Stimulated activated memory B cell treated with anti-CD40 and anti-IgM and Interleukin-4, amounts not matched to agents 10 μg/mL and 1 μg/mL and 100 μg/mL, for 72 hours (primary cell): Measurements from ENCODE around the gene LRRN3.
A peak's percentile ranks its signal among the peaks of the same experiment; 100 is the strongest.

Source experiments
- ATAC-seq: fragments of 150-1000 bp; cut with Tn5 transposase; 2 replicates; pipeline ENCODE4 v1.10.0; 2021
- H3K27ac Mint-ChIP-seq: one replicate; pipeline ENCODE4 v1.8.0; 2022; ENCODE audit warnings: mild to moderate bottlenecking, mixed read lengths
- H3K27me3 Mint-ChIP-seq: one replicate; pipeline ENCODE4 v1.8.0; 2022; ENCODE audit warnings: mixed read lengths
- H3K36me3 Mint-ChIP-seq: one replicate; pipeline ENCODE4 v1.8.0; 2022; ENCODE audit warnings: mixed read lengths
- H3K4me1 Mint-ChIP-seq: one replicate; pipeline ENCODE4 v1.8.0; 2022; ENCODE audit warnings: mixed read lengths
- H3K4me3 Mint-ChIP-seq: one replicate; pipeline ENCODE4 v1.8.0; 2022; ENCODE audit warnings: mild to moderate bottlenecking, moderate library complexity, mixed read lengths
- H3K9me3 Mint-ChIP-seq: one replicate; pipeline ENCODE4 v1.8.0; 2022; ENCODE audit warnings: mixed read lengths

LRRN3 gene

DNA sequence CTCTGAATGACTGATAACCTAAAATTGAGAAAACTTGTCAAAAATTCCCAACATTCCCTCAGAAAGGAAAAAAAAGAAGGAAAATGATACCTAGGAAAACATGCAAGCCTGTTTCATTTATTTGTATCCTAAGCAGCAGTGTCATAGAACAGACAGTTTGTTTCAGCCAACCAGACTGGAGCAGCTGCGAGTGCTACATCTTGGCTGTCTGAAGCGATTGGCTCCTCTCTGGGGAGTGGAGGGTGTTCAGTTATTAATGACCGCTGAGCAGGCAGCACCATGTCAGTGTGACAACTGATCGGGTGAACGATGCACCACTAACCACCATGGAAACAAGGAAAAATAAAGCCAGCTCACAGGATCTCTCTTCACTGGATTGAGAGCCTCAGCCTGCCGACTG is at the start of gene LRRN3:
Gene LRRN3, plus strand, starts transcription at position 282 of the 400 bp plus-strand sequence. CDS start 31,646 bp downstream, outside the sequence.
- peaks cover 21% of the 10 kb centered on the region for H3K4me1 Mint-ChIP-seq
- H3K27me3 Mint-ChIP-seq = no peaks in the 10 kb centered on the region
- H3K4me3 Mint-ChIP-seq = no peak within 1 kb of the TSS
- peak within 1 kb of the TSS; percentile 34 for H3K27ac Mint-ChIP-seq
- no peaks in the 10 kb centered on the region for H3K36me3 Mint-ChIP-seq
- no peaks in the 10 kb centered on the region for H3K9me3 Mint-ChIP-seq
- no peak for ATAC-seq

DNA sequence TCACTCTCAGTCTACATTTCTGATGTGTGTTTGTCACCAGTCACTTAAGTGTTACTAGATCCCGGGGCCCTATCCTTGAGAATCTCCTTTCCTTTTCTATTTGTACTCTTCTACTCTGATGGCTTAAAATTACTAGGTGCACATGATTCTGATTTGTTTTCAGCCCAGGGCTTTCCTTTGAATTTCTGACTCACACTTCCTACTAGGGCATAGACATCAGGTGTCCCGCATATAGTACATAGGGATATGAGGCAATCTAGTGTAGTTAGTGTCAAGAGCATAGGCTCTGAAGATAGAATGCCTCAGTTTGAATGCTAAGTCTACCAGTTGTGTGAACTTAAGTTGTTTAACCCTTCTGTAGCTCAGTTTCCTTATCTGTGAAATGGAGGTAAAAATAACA is 49.4 kb upstream of the LRRN3 start:
- peak overlapping the region; percentile 26 for H3K27ac Mint-ChIP-seq
- H3K9me3 Mint-ChIP-seq = no peaks in the 10 kb centered on the region
- H3K4me1 Mint-ChIP-seq = peaks cover 7% of the 10 kb centered on the region
- no peaks in the 10 kb centered on the region for H3K36me3 Mint-ChIP-seq
- H3K27me3 Mint-ChIP-seq = no peaks in the 10 kb centered on the region
- no peak for ATAC-seq
- H3K4me3 Mint-ChIP-seq = no peak overlapping the region

DNA sequence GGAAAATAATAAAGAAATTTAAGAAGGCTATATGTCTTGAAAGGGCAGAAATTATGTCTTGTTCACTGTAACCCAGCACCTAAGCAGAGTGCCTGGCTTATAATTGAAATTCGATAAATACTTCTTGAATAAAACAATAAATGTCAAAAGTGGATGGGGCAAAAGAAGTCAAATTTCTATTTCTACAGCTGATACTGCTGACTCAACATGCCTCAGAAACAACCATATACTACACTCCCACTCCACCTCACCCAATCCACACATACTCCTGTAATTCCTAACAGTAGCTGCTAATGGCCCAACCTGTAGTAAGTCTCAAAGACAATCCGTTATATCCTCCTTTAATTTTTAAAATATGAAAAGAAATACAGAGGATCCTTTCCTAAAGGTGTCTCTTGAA is 48.1 kb upstream of the LRRN3 start:
- H3K9me3 Mint-ChIP-seq = no peaks in the 10 kb centered on the region
- H3K27ac Mint-ChIP-seq = no peak overlapping the region
- no peaks in the 10 kb centered on the region for H3K36me3 Mint-ChIP-seq
- ATAC-seq = no peak
- H3K27me3 Mint-ChIP-seq = no peaks in the 10 kb centered on the region
- peaks cover 7% of the 10 kb centered on the region for H3K4me1 Mint-ChIP-seq
- no peak overlapping the region for H3K4me3 Mint-ChIP-seq

DNA sequence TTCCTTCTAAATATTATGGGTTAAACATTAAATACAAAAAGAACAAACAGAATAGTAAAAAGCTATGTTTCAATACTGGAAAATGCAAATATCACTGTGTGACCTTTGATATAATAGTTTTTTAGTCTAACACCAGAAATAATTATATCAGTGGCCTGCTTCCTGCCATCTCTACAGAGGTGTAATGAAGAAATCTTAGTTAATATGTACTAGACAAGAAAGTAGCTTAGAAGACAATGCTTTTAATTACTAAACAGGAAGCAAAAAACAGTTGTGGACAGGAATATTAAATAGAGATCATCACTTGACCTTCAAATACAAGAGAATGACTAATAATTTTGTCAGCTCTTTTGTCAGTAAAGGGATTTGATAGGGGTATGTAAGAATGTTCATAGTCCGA is 47.4 kb upstream of the LRRN3 start:
- H3K27me3 Mint-ChIP-seq = no peaks in the 10 kb centered on the region
- H3K27ac Mint-ChIP-seq = no peak overlapping the region
- H3K4me3 Mint-ChIP-seq = no peak overlapping the region
- H3K9me3 Mint-ChIP-seq = no peaks in the 10 kb centered on the region
- H3K4me1 Mint-ChIP-seq = peaks cover 7% of the 10 kb centered on the region
- no peak for ATAC-seq
- H3K36me3 Mint-ChIP-seq = no peaks in the 10 kb centered on the region

DNA sequence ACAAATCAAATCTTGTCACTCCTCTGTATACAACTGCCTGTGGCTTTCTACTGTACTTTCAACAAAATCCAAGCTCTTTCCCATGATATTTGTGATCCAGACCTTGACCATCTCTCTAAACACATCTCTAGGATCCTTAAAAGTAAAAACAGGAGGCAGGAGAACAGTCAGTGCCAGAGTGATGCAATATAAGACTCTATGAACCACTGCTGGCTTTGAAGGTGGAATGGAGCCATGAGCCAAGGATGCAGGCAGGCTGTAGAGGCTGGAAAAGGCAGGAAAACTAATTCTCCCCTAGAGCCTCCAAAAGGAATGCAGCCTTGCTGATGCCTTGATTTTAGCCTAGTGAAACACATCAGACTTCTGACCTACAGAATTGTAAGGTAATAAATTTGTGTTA is 45.5 kb upstream of the LRRN3 start:
- H3K27me3 Mint-ChIP-seq = no peaks in the 10 kb centered on the region
- H3K27ac Mint-ChIP-seq = no peak overlapping the region
- no peak for ATAC-seq
- no peak overlapping the region for H3K4me3 Mint-ChIP-seq
- no peaks in the 10 kb centered on the region for H3K36me3 Mint-ChIP-seq
- H3K9me3 Mint-ChIP-seq = no peaks in the 10 kb centered on the region
- peaks cover 7% of the 10 kb centered on the region for H3K4me1 Mint-ChIP-seq

DNA sequence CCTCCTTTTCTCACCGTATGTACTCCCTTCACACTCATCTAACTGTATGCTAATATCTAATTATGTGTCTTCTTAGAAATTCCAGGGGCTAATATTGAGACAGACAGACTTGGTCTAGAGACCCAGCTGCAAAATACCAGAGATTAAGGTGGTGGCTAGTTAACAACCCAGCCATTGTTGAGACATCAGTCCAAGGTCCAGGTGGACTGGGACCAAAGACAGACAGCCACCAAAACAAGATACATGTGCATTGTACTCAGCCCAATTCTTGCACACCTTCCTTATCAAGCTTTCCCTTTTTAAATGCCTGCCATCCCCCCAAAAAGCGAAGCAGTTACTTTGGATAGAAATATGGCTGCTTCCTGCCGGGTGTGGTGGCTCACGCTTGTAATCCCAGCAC is 43.3 kb upstream of the LRRN3 start:
- Mint-ChIP-seq H3K36me3 (no peaks in the 10 kb centered on the region), H3K4me1 (no peaks in the 10 kb centered on the region), H3K27me3 (no peaks in the 10 kb centered on the region), H3K9me3 (no peaks in the 10 kb centered on the region), H3K27ac (no peak overlapping the region), H3K4me3 (no peak overlapping the region)
- no peak for ATAC-seq

DNA sequence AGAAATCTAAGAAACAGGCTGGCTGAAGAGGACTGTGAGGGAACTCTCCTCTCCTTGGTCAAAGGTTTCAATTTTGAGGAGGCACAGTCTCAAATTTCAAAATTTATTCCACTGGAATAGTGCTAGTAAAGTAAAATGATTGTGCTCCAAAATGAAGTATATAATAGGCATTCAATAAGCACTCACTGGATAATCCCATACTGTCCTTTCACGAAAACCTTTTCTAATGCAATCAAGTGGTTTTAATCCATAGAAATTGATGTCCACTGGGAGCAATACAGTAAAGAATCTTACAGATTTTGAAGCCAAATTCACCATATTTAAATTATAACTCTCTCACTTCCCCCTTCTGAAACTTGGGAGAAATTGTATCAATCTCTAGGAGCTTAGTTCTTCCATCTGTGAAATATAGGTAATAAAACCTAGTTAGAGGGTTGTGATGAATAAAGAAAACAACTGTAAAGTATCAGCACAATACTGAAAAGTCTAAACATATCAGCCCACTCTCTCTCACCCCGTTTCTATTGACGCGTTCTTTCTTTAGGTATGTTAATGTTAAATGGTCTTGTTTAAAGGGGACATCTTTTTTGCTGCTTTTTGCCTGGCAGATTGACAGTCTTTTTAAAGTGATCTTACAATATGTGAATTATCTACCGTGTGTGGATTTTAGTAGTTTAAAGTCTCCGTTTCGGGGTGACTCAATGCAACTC is 40.8 kb upstream of the LRRN3 start:
- H3K4me3 Mint-ChIP-seq = no peak overlapping the region
- ATAC-seq = no peak
- H3K27ac Mint-ChIP-seq = no peak overlapping the region
- no peaks in the 10 kb centered on the region for H3K27me3 Mint-ChIP-seq
- H3K4me1 Mint-ChIP-seq = no peaks in the 10 kb centered on the region
- H3K36me3 Mint-ChIP-seq = no peaks in the 10 kb centered on the region
- no peaks in the 10 kb centered on the region for H3K9me3 Mint-ChIP-seq

DNA sequence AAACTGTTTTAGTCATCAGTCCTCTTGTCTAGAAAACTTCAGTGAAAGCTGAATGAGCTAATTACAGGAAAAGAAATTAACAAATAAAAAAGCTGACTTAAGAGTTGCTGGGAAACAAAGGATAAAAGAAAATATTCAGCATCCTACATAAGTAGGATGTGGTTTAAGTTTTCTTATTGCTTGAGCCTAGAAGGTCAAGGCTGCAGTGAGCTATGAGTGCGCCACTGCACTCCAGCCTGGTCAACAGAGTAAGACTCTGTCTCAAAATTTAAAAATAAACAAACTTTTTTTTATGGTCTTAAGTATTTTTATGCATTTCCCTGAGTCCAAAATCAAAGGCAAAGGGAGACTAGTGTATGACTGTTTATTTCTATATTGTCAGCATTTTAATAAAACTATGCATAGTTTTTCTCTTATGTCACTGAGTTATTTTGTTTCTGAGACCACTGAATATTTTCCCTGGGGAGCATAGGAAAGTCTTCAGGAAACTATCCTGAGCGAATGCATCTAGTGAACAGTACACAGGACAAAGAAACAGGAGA is 40.0 kb upstream of the LRRN3 start:
- H3K27ac Mint-ChIP-seq = no peak overlapping the region
- no peak for ATAC-seq
- no peak overlapping the region for H3K4me3 Mint-ChIP-seq
- H3K27me3 Mint-ChIP-seq = no peaks in the 10 kb centered on the region
- H3K4me1 Mint-ChIP-seq = no peaks in the 10 kb centered on the region
- H3K36me3 Mint-ChIP-seq = no peaks in the 10 kb centered on the region
- H3K9me3 Mint-ChIP-seq = no peaks in the 10 kb centered on the region

DNA sequence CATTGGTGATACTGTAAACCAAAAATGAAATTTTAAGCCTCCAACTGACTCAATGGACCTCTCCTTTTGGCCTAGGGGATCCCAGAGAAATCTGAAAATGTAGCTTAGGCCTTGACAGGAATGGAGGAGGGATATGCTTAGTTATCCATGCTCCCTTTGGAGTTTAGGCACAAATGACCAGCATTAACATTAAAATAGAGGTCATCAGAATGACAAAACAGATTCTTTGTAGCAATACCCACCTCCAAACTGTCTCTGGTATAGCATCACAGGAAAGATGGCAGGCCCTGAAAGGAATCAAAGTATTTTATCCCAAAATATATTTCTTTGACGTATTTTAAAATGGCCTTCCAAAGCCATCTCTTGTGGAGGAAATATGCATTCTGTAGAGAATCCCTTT is 39.1 kb upstream of the LRRN3 start:
- H3K4me3 Mint-ChIP-seq = no peak overlapping the region
- no peaks in the 10 kb centered on the region for H3K9me3 Mint-ChIP-seq
- no peak overlapping the region for H3K27ac Mint-ChIP-seq
- no peaks in the 10 kb centered on the region for H3K27me3 Mint-ChIP-seq
- H3K4me1 Mint-ChIP-seq = no peaks in the 10 kb centered on the region
- no peaks in the 10 kb centered on the region for H3K36me3 Mint-ChIP-seq
- no peak for ATAC-seq

DNA sequence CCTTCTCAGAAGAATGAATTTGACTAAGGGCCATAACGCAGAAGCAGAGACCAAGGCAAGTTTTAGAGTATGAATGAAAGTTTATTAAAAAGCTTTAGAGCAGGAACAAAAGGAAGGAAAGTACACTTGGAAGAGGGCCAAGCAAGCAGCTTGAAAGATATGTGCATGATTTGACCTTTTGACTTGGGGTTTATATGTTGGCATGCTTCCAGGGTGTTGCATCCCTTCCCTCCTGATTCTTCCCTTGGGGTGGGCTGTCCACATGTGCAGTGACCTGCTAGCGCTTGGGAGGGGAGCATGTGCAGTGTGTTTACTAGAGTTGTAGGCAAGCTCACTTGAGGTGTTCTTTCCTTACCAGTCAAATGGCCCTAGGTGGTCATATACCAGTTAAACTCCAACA is 37.9 kb upstream of the LRRN3 start:
- H3K36me3 Mint-ChIP-seq = no peaks in the 10 kb centered on the region
- no peak overlapping the region for H3K27ac Mint-ChIP-seq
- no peak for ATAC-seq
- H3K27me3 Mint-ChIP-seq = no peaks in the 10 kb centered on the region
- H3K4me1 Mint-ChIP-seq = no peaks in the 10 kb centered on the region
- no peaks in the 10 kb centered on the region for H3K9me3 Mint-ChIP-seq
- no peak overlapping the region for H3K4me3 Mint-ChIP-seq

DNA sequence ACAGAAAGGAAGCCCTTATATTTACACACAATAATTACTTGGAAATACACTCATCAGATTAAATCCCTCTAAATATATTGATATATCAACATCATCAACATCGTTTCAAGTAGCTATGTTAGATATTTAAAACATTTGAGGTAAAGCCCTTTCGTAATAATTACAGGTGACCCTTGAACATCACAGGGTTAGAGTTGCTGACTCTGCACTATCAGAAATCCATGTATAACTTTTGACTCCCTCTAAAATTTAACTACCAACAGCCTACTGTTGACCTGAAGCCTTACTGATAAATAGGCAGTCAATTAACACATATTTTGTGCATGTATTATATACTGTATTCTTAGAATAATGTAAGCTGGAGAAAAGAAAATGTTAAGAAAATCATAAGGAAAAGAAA is 34.6 kb upstream of the LRRN3 start:
- H3K4me1 Mint-ChIP-seq = no peaks in the 10 kb centered on the region
- H3K4me3 Mint-ChIP-seq = no peak overlapping the region
- H3K9me3 Mint-ChIP-seq = no peaks in the 10 kb centered on the region
- peaks cover under 1% of the 10 kb centered on the region for H3K36me3 Mint-ChIP-seq
- H3K27me3 Mint-ChIP-seq = no peaks in the 10 kb centered on the region
- H3K27ac Mint-ChIP-seq = no peak overlapping the region
- no peak for ATAC-seq

DNA sequence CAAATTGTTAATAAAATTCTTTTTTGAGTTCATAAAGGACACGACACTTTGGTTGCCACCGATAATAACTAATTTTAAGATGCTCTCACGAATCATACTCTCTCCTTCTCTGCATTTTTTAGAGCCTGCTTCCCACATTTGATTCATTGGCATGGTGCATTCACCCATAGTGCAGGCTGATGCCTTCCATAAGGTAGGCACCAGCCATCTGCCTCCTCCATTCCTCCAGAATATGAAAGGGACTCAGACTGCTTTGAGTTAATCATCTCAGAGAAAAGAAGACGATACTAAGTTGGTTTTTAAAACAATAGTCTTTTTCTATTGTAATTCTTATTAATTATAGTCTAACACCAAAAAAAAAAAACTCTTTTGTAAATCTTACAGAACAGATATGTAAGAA is 33.9 kb upstream of the LRRN3 start:
- Mint-ChIP-seq H3K4me1 (no peaks in the 10 kb centered on the region), H3K4me3 (no peak overlapping the region), H3K27me3 (no peaks in the 10 kb centered on the region), H3K36me3 (peaks cover 7% of the 10 kb centered on the region), H3K9me3 (peaks cover 4% of the 10 kb centered on the region), H3K27ac (no peak overlapping the region)
- no peak for ATAC-seq

DNA sequence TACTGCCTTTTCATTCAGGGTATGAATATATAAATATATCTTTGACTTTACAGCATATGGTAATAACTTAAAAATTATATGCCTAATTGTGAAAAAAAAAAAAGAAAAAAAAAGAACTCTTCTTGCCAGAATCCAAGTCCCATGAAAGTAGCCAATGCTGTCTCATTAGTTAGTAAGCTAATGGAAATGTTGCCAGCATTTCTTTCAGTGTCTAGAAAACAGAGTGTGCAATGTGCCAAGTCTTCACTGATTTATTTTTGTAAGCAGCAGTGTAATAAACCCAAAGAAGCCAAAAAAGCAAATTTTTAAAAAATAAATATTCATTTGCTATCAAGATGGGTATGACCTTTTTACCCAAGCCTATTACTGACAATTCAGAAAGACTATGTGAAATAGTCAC is 31.1 kb upstream of the LRRN3 start:
- peaks cover 17% of the 10 kb centered on the region for H3K9me3 Mint-ChIP-seq

DNA sequence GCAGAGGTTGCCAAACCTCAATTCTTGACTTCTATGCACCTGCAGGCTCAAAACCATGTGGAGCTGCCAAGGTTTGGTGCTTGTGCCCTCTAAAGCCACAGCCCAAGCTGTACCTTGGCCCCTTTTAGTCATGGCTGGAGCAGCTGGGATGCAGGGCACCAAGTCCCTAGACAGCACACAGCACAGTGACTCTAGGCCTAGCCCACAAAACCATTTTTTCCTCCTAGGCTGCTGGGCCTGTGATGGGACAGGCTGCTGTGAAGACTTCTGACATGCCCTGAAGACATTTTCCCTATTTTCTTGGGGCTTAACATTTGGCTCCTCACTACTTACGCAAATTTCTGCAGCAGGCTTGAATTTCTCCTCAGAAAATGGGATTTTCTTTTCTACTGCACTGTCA is 27.8 kb upstream of the LRRN3 start:
- H3K4me3 Mint-ChIP-seq = no peak overlapping the region
- H3K36me3 Mint-ChIP-seq = peaks cover 22% of the 10 kb centered on the region
- H3K27me3 Mint-ChIP-seq = no peaks in the 10 kb centered on the region
- no peak for ATAC-seq
- no peak overlapping the region for H3K27ac Mint-ChIP-seq
- H3K4me1 Mint-ChIP-seq = no peaks in the 10 kb centered on the region
- H3K9me3 Mint-ChIP-seq = peaks cover 17% of the 10 kb centered on the region

More for the DNA sequence above, 31.1 kb upstream of the LRRN3 start:
- Mint-ChIP-seq H3K27me3 (no peaks in the 10 kb centered on the region), H3K27ac (no peak overlapping the region), H3K36me3 (peaks cover 22% of the 10 kb centered on the region), H3K4me1 (no peaks in the 10 kb centered on the region), H3K4me3 (no peak overlapping the region)
- no peak for ATAC-seq

DNA sequence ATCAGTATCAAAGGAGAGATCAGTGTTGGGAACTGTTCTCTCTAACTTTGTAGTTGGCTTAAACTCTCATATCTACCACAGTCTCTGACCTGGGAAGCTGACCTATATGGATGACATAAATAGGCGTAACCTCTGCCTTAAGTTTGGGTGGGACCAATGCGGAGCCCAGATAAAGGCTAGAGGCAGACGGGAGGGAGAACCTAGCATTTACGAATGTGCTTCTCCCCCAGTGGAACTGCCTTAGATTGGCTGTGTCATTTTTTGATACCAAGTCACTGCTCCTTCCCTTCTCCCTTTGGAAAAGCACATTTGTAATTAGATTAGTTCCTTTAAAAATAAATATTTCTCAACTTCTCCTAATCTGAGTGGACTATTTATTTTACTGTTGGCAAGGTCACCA is 23.7 kb upstream of the LRRN3 start:
- H3K4me3 Mint-ChIP-seq = no peak overlapping the region
- peaks cover 13% of the 10 kb centered on the region for H3K36me3 Mint-ChIP-seq

DNA sequence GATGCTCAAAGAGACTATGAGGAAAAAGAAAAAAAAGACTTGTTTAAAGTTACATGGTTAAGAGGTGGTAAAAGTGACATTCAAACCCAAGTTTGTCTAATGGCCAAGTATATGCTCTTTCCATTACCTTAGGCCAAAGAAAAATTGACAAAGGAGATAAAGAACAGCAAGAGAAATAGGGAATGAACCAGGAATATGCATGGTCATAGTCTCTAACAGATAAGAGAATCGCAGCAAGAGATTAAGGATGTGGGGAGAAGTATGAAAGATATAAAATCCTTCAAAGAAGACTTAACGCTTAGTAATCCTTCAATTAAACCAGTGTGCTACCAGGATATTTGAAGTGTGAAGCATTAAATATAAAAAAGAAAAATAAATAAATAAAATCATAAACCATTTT is 23.2 kb upstream of the LRRN3 start:
- no peak overlapping the region for H3K27ac Mint-ChIP-seq
- no peaks in the 10 kb centered on the region for H3K27me3 Mint-ChIP-seq
- H3K9me3 Mint-ChIP-seq = peaks cover 8% of the 10 kb centered on the region
- H3K4me1 Mint-ChIP-seq = no peaks in the 10 kb centered on the region
- H3K36me3 Mint-ChIP-seq = peaks cover 9% of the 10 kb centered on the region
- no peak overlapping the region for H3K4me3 Mint-ChIP-seq
- no peak for ATAC-seq

More for the DNA sequence above, 23.7 kb upstream of the LRRN3 start:
- H3K4me1 Mint-ChIP-seq = no peaks in the 10 kb centered on the region
- peaks cover 11% of the 10 kb centered on the region for H3K9me3 Mint-ChIP-seq
- ATAC-seq = no peak
- no peak overlapping the region for H3K27ac Mint-ChIP-seq
- H3K27me3 Mint-ChIP-seq = no peaks in the 10 kb centered on the region
